Measurements from ENCODE around the gene ABCA7.

DNA sequence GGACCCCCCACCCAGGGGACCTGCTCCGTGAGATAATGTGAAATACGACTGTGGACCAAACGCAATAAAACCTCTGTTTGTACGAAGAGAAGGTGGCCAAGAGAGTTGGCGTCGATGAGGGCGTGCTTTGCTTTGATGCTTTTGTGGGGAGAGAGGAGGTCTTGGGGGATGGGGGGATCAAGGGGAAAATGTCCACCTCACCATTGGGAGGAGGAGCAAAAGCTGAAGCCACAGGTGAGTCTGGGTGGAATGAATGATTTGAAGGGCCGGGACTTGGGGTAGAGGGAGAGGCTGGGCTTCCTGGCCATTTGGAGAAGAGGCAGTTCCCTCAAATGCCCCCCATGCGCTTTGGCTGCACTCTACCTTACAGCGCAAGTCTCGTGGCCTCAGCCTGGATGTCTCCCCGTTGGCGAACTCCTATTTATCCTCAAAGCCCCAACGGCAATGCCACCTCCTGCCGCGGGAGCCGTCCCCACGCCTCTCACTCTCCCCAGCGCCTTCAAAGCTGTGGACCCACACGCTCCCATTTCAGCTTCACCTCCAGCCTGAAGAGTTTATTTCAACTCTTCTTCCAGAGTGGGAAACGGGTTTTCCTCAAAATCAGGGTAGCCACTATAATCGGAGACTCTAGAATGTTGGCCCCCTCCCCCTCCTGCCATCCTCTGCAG, 795 bp upstream of the ABCA7 start:
- TF ChIP-seq EZH2 (IDR thresholded peaks at IDR 0.05; ENCODE audit: insufficient read depth, poor library complexity, severe bottlenecking) (no peak), EZH2phosphoT487 (IDR thresholded peaks at IDR 0.05; ENCODE audit: insufficient read depth, low read depth) (no peak)
